H1 (cell line): ENCODE results near the gene TAF4. TPM values are rescaled to one million over a fixed set of nuclear protein-coding genes. Genes with fewer than 3 reads are reported as not detected.

Experiments
- CTCF ChIA-PET: fragments of 300-600 bp; sonication (Branson Sonifier 250); formaldehyde crosslinking; loops from one replicate; lab custom pipeline; 2021; ENCODE audit not compliant: partially characterized antibody; lab: Charles Lee
- POLR2A ChIA-PET: fragments of 300-600 bp; sonication (Branson Sonifier 250); formaldehyde crosslinking; loops from one replicate; lab custom pipeline; 2021; ENCODE audit warnings: inconsistent platforms; ENCODE audit not compliant: partially characterized antibody; lab: Charles Lee
- DNase-seq, 2 experiments: peaks; one replicate each; pipeline versions ENCODE4 v3.0.0 to v3.0.0-alpha.2; 2010 to 2022; ENCODE audit warnings: low spot score in 2 of 2, low read depth in 1 of 2, mixed read lengths in 1 of 2
- FAIRE-seq: peaks from 2 replicates; lab custom pipeline; 2011; peaks lifted over from hg19 to GRCh38; lab: Jason Lieb, UNC
- H2AFZ ChIP-seq: 2 replicates; pipeline ENCODE4 v1.8.1; 2012; ENCODE audit warnings: low read length, inconsistent platforms
- H2AK5ac ChIP-seq: 2 replicates; pipeline ENCODE4 v1.6.1; 2013; ENCODE audit warnings: low read depth, low read length
- H2BK120ac ChIP-seq: replicated peaks from 2 replicates; pipeline ENCODE3; 2013; ENCODE audit warnings: low read depth, low read length, inconsistent platforms
- H2BK12ac ChIP-seq: 2 replicates; pipeline ENCODE4 v1.6.1; 2013; ENCODE audit warnings: low read depth, low read length
- H2BK15ac ChIP-seq: 2 replicates; pipeline ENCODE4 v1.6.1; 2013; ENCODE audit warnings: low read length
- H2BK20ac ChIP-seq: 2 replicates; pipeline ENCODE4 v1.6.1; 2013; ENCODE audit warnings: low read length
- H2BK5ac ChIP-seq: 2 replicates; pipeline ENCODE4 v1.6.1; 2013; ENCODE audit warnings: low read depth, low read length
- H3K14ac ChIP-seq: 2 replicates; pipeline ENCODE4 v1.6.1; 2013; ENCODE audit warnings: inconsistent platforms; ENCODE audit not compliant: insufficient read length
- H3K18ac ChIP-seq: 2 replicates; pipeline ENCODE4 v1.6.1; 2013; ENCODE audit warnings: low read length; ENCODE audit errors: extremely low read depth
- H3K23ac ChIP-seq: 2 replicates; pipeline ENCODE4 v1.6.1; 2013; ENCODE audit warnings: inconsistent platforms; ENCODE audit not compliant: insufficient read length
- H3K23me2 ChIP-seq: 2 replicates; pipeline ENCODE4 v1.6.1; 2013; ENCODE audit warnings: low read depth, low read length
- H3K27ac ChIP-seq: 2 replicates; pipeline ENCODE4 v1.6.1; 2011; ENCODE audit warnings: low read depth, low read length, inconsistent platforms
- H3K27me3 ChIP-seq, 4 experiments: replicated peaks in 1 of 4; 1 replicate in 1 of 4; 2 replicates in 3 of 4; pipeline versions ENCODE4 v1.6.1 to v1.8.1; 2011 to 2013; ENCODE audit warnings: low read length in 3 of 4, mild to moderate bottlenecking in 3 of 4, inconsistent platforms in 2 of 4, mixed read lengths in 2 of 4, moderate library complexity in 1 of 4; ENCODE audit not compliant: control insufficient read depth in 3 of 4, insufficient read depth in 3 of 4; ENCODE audit errors: extremely low read depth in 1 of 4
- H3K36me3 ChIP-seq, 4 experiments: 2 replicates each; pipeline versions ENCODE4 v1.6.1 to v1.8.1; 2011 to 2013; ENCODE audit warnings: mild to moderate bottlenecking in 4 of 4, low read length in 3 of 4, moderate library complexity in 2 of 4, control low read depth in 1 of 4, inconsistent platforms in 1 of 4; ENCODE audit not compliant: insufficient read depth in 4 of 4, control insufficient read depth in 2 of 4
- H3K4ac ChIP-seq: replicated peaks from 2 replicates; pipeline ENCODE3; 2013; ENCODE audit warnings: low read length, low read depth, mixed read lengths, inconsistent platforms; ENCODE audit not compliant: insufficient read length
- H3K4me1 ChIP-seq, 4 experiments: replicated peaks in 1 of 4; 1 replicate in 1 of 4; 2 replicates in 3 of 4; pipeline versions ENCODE4 v1.6.1 to v1.8.1; 2011 to 2013; ENCODE audit warnings: low read length in 3 of 4, inconsistent platforms in 2 of 4, mixed read lengths in 1 of 4; ENCODE audit not compliant: insufficient read depth in 4 of 4, control insufficient read depth in 3 of 4
- H3K4me2 ChIP-seq, 2 experiments: 2 replicates each; pipeline versions ENCODE4 v1.6.1 to v1.8.1; 2011 to 2013; ENCODE audit warnings: low read depth in 2 of 2, low read length in 2 of 2, control low read depth in 1 of 2, inconsistent platforms in 1 of 2, mild to moderate bottlenecking in 1 of 2; ENCODE audit not compliant: insufficient read depth in 1 of 2
- H3K4me3 ChIP-seq, 4 experiments: fragments of 200-600, 300-600 bp in 1 of 4; sonication (generic), shearing (Covaris generic), sonication (Bioruptor Twin) in 1 of 4; 2 replicates each; pipeline versions ENCODE4 v1.5.1 to v1.8.1; 2011 to 2016; ENCODE audit warnings: low read length in 4 of 4, low read depth in 3 of 4, control low read depth in 2 of 4, inconsistent platforms in 2 of 4, mild to moderate bottlenecking in 2 of 4, mixed read lengths in 1 of 4, moderate library complexity in 1 of 4; ENCODE audit not compliant: insufficient read depth in 2 of 4; ENCODE audit errors: extremely low read depth in 1 of 4
- H3K56ac ChIP-seq: replicated peaks from 2 replicates; pipeline ENCODE3; 2013; ENCODE audit warnings: low read depth, mild to moderate bottlenecking, mixed read lengths, low read length, inconsistent platforms; ENCODE audit not compliant: insufficient read length
- H3K79me1 ChIP-seq: 2 replicates; pipeline ENCODE4 v1.6.1; 2013; ENCODE audit warnings: low read depth, low read length, control low read depth
- H3K79me2 ChIP-seq, 2 experiments: 2 replicates each; pipeline versions ENCODE4 v1.6.1 to v1.8.1; 2012 to 2013; ENCODE audit warnings: low read length in 2 of 2, mild to moderate bottlenecking in 2 of 2, inconsistent platforms in 1 of 2; ENCODE audit not compliant: insufficient read depth in 2 of 2, control insufficient read depth in 1 of 2
- H3K9ac ChIP-seq, 4 experiments: replicated peaks in 1 of 4; 1 replicate in 1 of 4; 2 replicates in 3 of 4; pipeline versions ENCODE4 v1.6.1 to v1.8.1; 2011 to 2013; ENCODE audit warnings: low read depth in 3 of 4, low read length in 3 of 4, control low read depth in 2 of 4, mild to moderate bottlenecking in 2 of 4, moderate library complexity in 2 of 4, inconsistent platforms in 1 of 4; ENCODE audit errors: extremely low read depth in 1 of 4
- H3K9me3 ChIP-seq, 2 experiments: 2 replicates each; pipeline versions ENCODE4 v1.6.1 to v1.8.1; 2012 to 2013; ENCODE audit warnings: mild to moderate bottlenecking in 2 of 2, moderate library complexity in 2 of 2, control low read depth in 1 of 2, inconsistent platforms in 1 of 2, low read depth in 1 of 2, low read length in 1 of 2, mixed read lengths in 1 of 2; ENCODE audit not compliant: insufficient read depth in 2 of 2
- H4K20me1 ChIP-seq, 2 experiments: replicated peaks in 1 of 2; 2 replicates each; pipeline versions ENCODE3 to v1.8.1; 2011 to 2013; ENCODE audit warnings: inconsistent platforms in 2 of 2, low read length in 2 of 2, mild to moderate bottlenecking in 1 of 2; ENCODE audit not compliant: insufficient read depth in 2 of 2, control insufficient read depth in 1 of 2
- H4K5ac ChIP-seq: 2 replicates; pipeline ENCODE4 v1.6.1; 2013; ENCODE audit warnings: low read length, low read depth, mixed read lengths, inconsistent platforms; ENCODE audit not compliant: insufficient read length
- H4K8ac ChIP-seq: 2 replicates; pipeline ENCODE4 v1.8.0; 2013; ENCODE audit warnings: mild to moderate bottlenecking, moderate library complexity, low read length, inconsistent platforms; ENCODE audit not compliant: insufficient read depth; ENCODE audit errors: extremely low read depth
- H4K91ac ChIP-seq: replicated peaks from 2 replicates; pipeline ENCODE3; 2013; ENCODE audit warnings: low read length, mixed read lengths, inconsistent platforms; ENCODE audit not compliant: insufficient read length
- POLR2A ChIP-seq, 2 experiments: IDR thresholded peaks; 1 replicate in 1 of 2; 2 replicates in 1 of 2; pipeline ENCODE4 v1.6.1; 2011; ENCODE audit warnings: low read depth in 2 of 2, low read length in 2 of 2, mild to moderate bottlenecking in 2 of 2; ENCODE audit errors: control extremely low read depth in 1 of 2
- RAD21 ChIP-seq, 2 experiments: IDR thresholded peaks in 1 of 2; conservative IDR thresholded peaks in 1 of 2; 2 replicates each; pipeline ENCODE4 v1.6.1; 2011; ENCODE audit warnings: low read depth in 2 of 2, low read length in 2 of 2, improper control_type of control experiment in 1 of 2, inconsistent platforms in 1 of 2, mild to moderate bottlenecking in 1 of 2, moderate library complexity in 1 of 2
- SRF ChIP-seq: IDR thresholded peaks from 2 replicates; pipeline ENCODE4 v1.6.1; 2011; ENCODE audit warnings: mild to moderate bottlenecking, low read depth, low read length, moderate library complexity
- TAF1 ChIP-seq: IDR thresholded peaks from 2 replicates; pipeline ENCODE4 v1.6.1; 2011; ENCODE audit warnings: mild to moderate bottlenecking, low read depth, low read length
- WGBS, 2 experiments: shearing (Covaris generic) in 1 of 2; methylation state at CpG; one replicate each; pipeline versions ENCODE4 v1.1.6 to v1.1.7; 2013 to 2015; ENCODE audit warnings: low lambda C conversion rate in 2 of 2, mixed read lengths in 2 of 2, inconsistent platforms in 1 of 2, low coverage in 1 of 2, missing lambda C conversion rate in 1 of 2; ENCODE audit not compliant: insufficient replicate concordance in 2 of 2, insufficient coverage in 1 of 2, insufficient read length in 1 of 2; ENCODE audit errors: extremely low coverage in 1 of 2, missing lambda C conversion rate in 1 of 2; 5-methylcytosine and 5-hydroxymethylcytosine counted together
- polyA plus RNA-seq, 7 experiments: library from polyadenylated mRNA; depleted of rRNA in 3 of 7; stranded (reverse) in 5 of 7; unstranded in 2 of 7; fragments of >200 nt in 5 of 7; fragments of 200-250 nt in 2 of 7; gene quantifications; 1 replicate in 5 of 7; 2 replicates in 1 of 7; 4 replicates in 1 of 7; pipeline versions ENCODE4 v1.2.1 to v1.2.3, GENCODE V29; 2011 to 2013; ENCODE audit warnings: missing spikeins in 2 of 7, mixed read lengths in 2 of 7
- total RNA-seq: library from RNA; stranded (reverse); fragmentation: NEBNext Ultra II Directional; extraction: Animal tissue kit (Norgen Biotek cat#: 25700); gene quantifications from 2 replicates; pipeline ENCODE4 v1.2.1, GENCODE V29; 2021

The TAF4 gene
- total and polyA plus RNA-seq, 2 of the 8 experiments (the other 6 are each of a cell fraction or from before 2014, with no cell fraction given), result 16.0 to 30.1 TPM

DNA sequence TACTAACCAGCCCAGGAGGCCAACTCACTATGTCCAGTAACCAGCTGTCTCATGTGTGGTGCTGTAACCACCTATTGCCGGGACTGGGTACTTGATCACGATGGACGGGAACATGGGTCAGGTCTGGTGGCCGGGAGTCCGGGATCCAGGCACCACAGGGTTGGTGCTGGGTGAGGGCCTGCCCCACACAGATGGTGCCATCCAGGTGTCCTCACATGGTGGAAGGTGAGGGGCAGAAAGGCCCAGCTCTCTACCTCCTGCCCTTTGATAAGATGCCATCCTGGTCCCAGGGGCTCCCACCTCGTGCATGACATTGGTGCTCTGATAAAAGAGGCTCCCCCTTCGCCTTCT, 116.3 kb downstream of the TAF4 start:
- ChIA-PET CTCF (no interaction called here), POLR2A (interaction anchor here (1.1 kb wide), 1 partner anchor 117 kb away, joined by 3 read pairs; no protein-coding TSS in a partner anchor)
- Histone ChIP-seq H2BK120ac (no peak overlapping the region), H3K79me2 (no peaks in the 10 kb centered on the region), H3K9ac (no peak overlapping the region), H3K23ac (no peak overlapping the region), H2BK5ac (no peak overlapping the region), H3K18ac (no peak overlapping the region), H2AK5ac (no peak overlapping the region), H3K56ac (no peak overlapping the region), H4K91ac (no peak overlapping the region), H2BK15ac (no peak overlapping the region), H3K4ac (no peak overlapping the region), H3K79me1 (no peaks in the 10 kb centered on the region), H3K4me2 (no peak overlapping the region), H3K23me2 (no peaks in the 10 kb centered on the region), H3K4me3 (no peak overlapping the region), H4K5ac (no peak overlapping the region), H3K4me1 (peaks cover 5 to 29% (median 15%) of the 10 kb centered on the region in 4 experiments), H4K20me1 (peaks cover 2% of the 10 kb centered on the region in 2 experiments), H3K14ac (no peak overlapping the region), H3K27me3 (no peaks in the 10 kb centered on the region), H2BK20ac (no peak overlapping the region), H2AFZ (no peak overlapping the region), H3K27ac (no peak overlapping the region), H3K36me3 (no peaks in the 10 kb centered on the region), H4K8ac (no peak overlapping the region), H2BK12ac (no peak overlapping the region), H3K9me3 (no peaks in the 10 kb centered on the region)
- TF ChIP-seq SRF, result no peak
- TF ChIP-seq TAF1, result no peak
- TF ChIP-seq RAD21 (IDR thresholded peaks at IDR 0.05 in 1 of 2, conservative IDR thresholded peaks at IDR 0.05 in 1 of 2; ENCODE audit: low read depth in 2 of 2, low read length in 2 of 2), result no peak
- no peak for TF ChIP-seq POLR2A (IDR thresholded peaks at IDR 0.05; ENCODE audit: control extremely low read depth in 1 of 2, low read depth in 2 of 2, low read length in 2 of 2)
- FAIRE-seq (no peak), DNase-seq (no peak)
- WGBS, 2 experiments, result 91% methylated on average over 5 of the region's 7 CpGs; no CpG with 5 or more reads in 1 of the 2 experiments
